T-cell (primary cell): ENCODE data around the gene TNRC6B. TPM values are rescaled to one million over a fixed set of nuclear protein-coding genes. Genes with fewer than 3 reads are reported as not detected.

Experiments
- ATAC-seq, 4 experiments: fragments of 200-7000 bp in 3 of 4; fragments of 150-1000 bp in 1 of 4; cut with Tn5 transposase; replicated peaks in 1 of 4; 1 replicate in 3 of 4; 2 replicates in 1 of 4; pipeline ENCODE4 v1.10.0; 2021; ENCODE audit warnings: moderate library complexity in 3 of 4, mild to moderate bottlenecking in 2 of 4, moderate number of reproducible peaks in 1 of 4
- CTCF ChIA-PET, 2 donors: fragments of 300-600 bp; sonication (Branson Sonifier 250); formaldehyde crosslinking; loops; one replicate each; lab custom pipeline; 2022; ENCODE audit warnings: antibody characterized with exemption in 2 of 2; lab: Charles Lee
- POLR2A ChIA-PET, 2 donors: fragments of 300-600 bp; sonication (Branson Sonifier 250); formaldehyde crosslinking; loops; one replicate each; lab custom pipeline; 2022; ENCODE audit warnings: antibody characterized with exemption in 2 of 2; lab: Charles Lee
- DNase-seq, 35 experiments: peaks; one replicate each; pipeline versions ENCODE4 v3.0.0 to v3.0.0-alpha.2; 2013 to 2023
- H3K27ac ChIP-seq: one replicate; pipeline ENCODE4 v1.5.1; 2013; ENCODE audit warnings: low read length
- H3K27me3 ChIP-seq, 2 experiments: replicated peaks in 1 of 2; 1 replicate in 1 of 2; 2 replicates in 1 of 2; pipeline versions ENCODE4 v1.6.1 to v1.7.0; 2013; ENCODE audit warnings: low read length in 1 of 2, mixed read lengths in 1 of 2; ENCODE audit not compliant: control insufficient read depth in 2 of 2, insufficient read depth in 2 of 2; ENCODE audit errors: extremely low read depth in 1 of 2
- H3K36me3 ChIP-seq, 2 donors: 1 replicate in 1 of 2; 2 replicates in 1 of 2; pipeline versions ENCODE4 v1.6.1 to v1.7.0; 2013; ENCODE audit warnings: low read length in 1 of 2; ENCODE audit not compliant: control insufficient read depth in 2 of 2, insufficient read depth in 1 of 2; ENCODE audit errors: extremely low read depth in 1 of 2
- H3K4me1 ChIP-seq, 2 experiments: 1 replicate in 1 of 2; 2 replicates in 1 of 2; pipeline versions ENCODE4 v1.6.1 to v1.7.0; 2013; ENCODE audit warnings: low read length in 2 of 2, mixed read lengths in 1 of 2; ENCODE audit not compliant: insufficient read depth in 2 of 2, control insufficient read depth in 1 of 2; ENCODE audit errors: extremely low read depth in 1 of 2
- H3K4me3 ChIP-seq, 2 donors: 1 replicate in 1 of 2; 2 replicates in 1 of 2; pipeline versions ENCODE4 v1.5.1 to v1.7.0; 2013; ENCODE audit warnings: mild to moderate bottlenecking in 2 of 2, low read length in 1 of 2, moderate library complexity in 1 of 2; ENCODE audit not compliant: control insufficient read depth in 1 of 2; ENCODE audit errors: extremely low read depth in 1 of 2
- H3K9me3 ChIP-seq: 2 replicates; pipeline ENCODE4 v1.7.0; 2013
- H3K27ac Mint-ChIP-seq, 2 donors: one replicate each; pipeline ENCODE4 v1.8.0; 2020 to 2021; ENCODE audit warnings: mild to moderate bottlenecking in 2 of 2, mixed read lengths in 2 of 2
- H3K27me3 Mint-ChIP-seq, 2 donors: one replicate each; pipeline ENCODE4 v1.8.0; 2021 to 2022; ENCODE audit warnings: mixed read lengths in 2 of 2
- H3K36me3 Mint-ChIP-seq: one replicate; pipeline ENCODE4 v1.8.0; 2021; ENCODE audit warnings: mixed read lengths
- H3K4me1 Mint-ChIP-seq, 3 donors: one replicate each; pipeline ENCODE4 v1.8.0; 2020 to 2022; ENCODE audit warnings: mixed read lengths in 3 of 3, mild to moderate bottlenecking in 1 of 3
- H3K4me3 Mint-ChIP-seq, 3 donors: one replicate each; pipeline ENCODE4 v1.8.0; 2020 to 2022; ENCODE audit warnings: mild to moderate bottlenecking in 3 of 3, mixed read lengths in 3 of 3, moderate library complexity in 3 of 3
- H3K9me3 Mint-ChIP-seq, 3 donors: one replicate each; pipeline ENCODE4 v1.8.0; 2020 to 2022; ENCODE audit warnings: mixed read lengths in 3 of 3
- WGBS: methylation state at CpG from one replicate; pipeline ENCODE4 v1.1.5; 2013; ENCODE audit warnings: missing lambda C conversion rate; ENCODE audit not compliant: insufficient coverage; 5-methylcytosine and 5-hydroxymethylcytosine counted together
- total RNA-seq, 35 experiments: library from RNA in 6 of 35; stranded (reverse) in 6 of 35; fragments of 120-200 nt in 1 of 35; gene quantifications; one replicate each; pipeline versions ENCODE4 v1.2.1 to v1.2.4 and lab custom pipeline; 2013 to 2026

Gene TNRC6B
- total RNA-seq, 5 donors from 2014 or later (not counting 1 experiment from before 2014, with no cell fraction given), result 122 to 173 (median 143) TPM

DNA sequence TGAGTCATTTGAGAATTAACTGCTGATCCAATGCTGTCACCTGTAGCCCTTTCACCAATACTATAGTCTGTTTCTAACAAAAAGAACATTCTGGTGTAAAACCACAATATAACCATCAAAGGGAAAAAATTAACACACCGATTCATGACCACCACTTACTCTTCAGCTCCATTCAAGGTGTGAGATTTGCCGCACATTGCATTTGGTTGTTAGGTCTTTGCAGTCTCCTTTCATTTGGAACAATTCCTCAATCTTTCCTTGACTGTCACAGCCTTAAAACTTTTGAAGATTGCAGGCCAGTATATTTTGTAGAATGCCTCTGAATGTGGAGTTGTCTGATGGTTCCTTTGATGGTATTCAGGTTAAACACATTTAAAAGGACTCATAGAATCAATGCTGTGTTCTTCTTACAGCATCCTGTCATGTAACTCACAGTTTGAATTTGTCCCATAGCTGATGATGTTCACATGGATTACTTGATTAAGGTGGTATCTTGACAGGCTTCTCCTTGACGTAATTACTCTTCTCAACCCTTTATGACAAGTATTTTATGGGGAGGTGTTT is 63.6 kb downstream of the TNRC6B start:
- DNase-seq (peak in 10 of 35 experiments; percentile 4 to 67 (median 17)), ATAC-seq (peak; percentile 69 to 84 (median 70))
- no peaks in the 10 kb centered on the region for H3K9me3 ChIP-seq
- H3K4me3 Mint-ChIP-seq, result peak overlapping the region; percentile 13 to 56 (median 47)
- H3K36me3 ChIP-seq, result no peaks in the 10 kb centered on the region
- ChIA-PET POLR2A (interaction anchor here in 1 of 2 donors (0.5 kb wide), 1 partner anchor 791 kb away, joined by 3 read pairs; no protein-coding TSS in a partner anchor), CTCF (interaction anchor here (0.5 to 0.9 kb wide), 3 partner anchors 10 to 107 kb away, joined by 3 to 4 read pairs (median 3); no protein-coding TSS in a partner anchor)
- H3K27ac ChIP-seq, result peak overlapping the region; percentile 42
- peaks cover 10% of the 10 kb centered on the region for H3K36me3 Mint-ChIP-seq
- H3K27me3 Mint-ChIP-seq, result no peaks in the 10 kb centered on the region
- H3K9me3 Mint-ChIP-seq, result no peaks in the 10 kb centered on the region
- peaks cover 89 to 96% (median 93%) of the 10 kb centered on the region in 3 donors for H3K4me1 Mint-ChIP-seq
- no peak overlapping the region for H3K4me3 ChIP-seq
- peaks cover 39 to 72% of the 10 kb centered on the region in 2 experiments for H3K4me1 ChIP-seq
- WGBS, result no CpG with 5 or more reads among the region's 3 CpGs
- no peaks in the 10 kb centered on the region for H3K27me3 ChIP-seq
- peak overlapping the region; percentile 90 to 92 for H3K27ac Mint-ChIP-seq

- no peaks in the 10 kb centered on the region for H3K27me3 ChIP-seq
- ChIA-PET POLR2A (interaction anchor here (0.6 kb wide), 4 partner anchors 97 to 1070 kb away, joined by 3 to 4 read pairs (median 3); no protein-coding TSS in a partner anchor), CTCF (interaction anchor here in 1 of 2 donors (0.5 to 0.7 kb wide), 2 partner anchors 66 to 394 kb away, joined by 3 to 4 read pairs; partner anchors contain the start of gene TNRC6B)
- DNase-seq (peak in 10 of 35 experiments; percentile 5 to 60 (median 14)), ATAC-seq (peak in 1 of 4 experiments; percentile 38)
- no CpG with 5 or more reads among the region's 2 CpGs for WGBS
- Mint-ChIP-seq H3K9me3 (no peaks in the 10 kb centered on the region), H3K27me3 (no peaks in the 10 kb centered on the region), H3K36me3 (peaks cover 24% of the 10 kb centered on the region), H3K4me3 (peak overlapping the region; percentile 49 to 62 (median 57)), H3K4me1 (peaks cover 87 to 95% (median 91%) of the 10 kb centered on the region in 3 donors), H3K27ac (peak overlapping the region; percentile 85 to 90)
- H3K27ac ChIP-seq, result no peak overlapping the region
- H3K9me3 ChIP-seq, result no peaks in the 10 kb centered on the region
- peaks cover 3 to 7% of the 10 kb centered on the region in 2 donors for H3K36me3 ChIP-seq
- peaks cover 51 to 71% of the 10 kb centered on the region in 2 experiments for H3K4me1 ChIP-seq
- no peak overlapping the region for H3K4me3 ChIP-seq
Measured at GRCh38 chr22:40243891-40244290, 66.2 kb downstream of the TNRC6B start.

- Histone ChIP-seq H3K27me3 (no peaks in the 10 kb centered on the region), H3K4me3 (no peak overlapping the region), H3K9me3 (no peaks in the 10 kb centered on the region), H3K36me3 (peaks cover 3 to 7% of the 10 kb centered on the region in 2 donors), H3K27ac (peak overlapping the region; percentile 20), H3K4me1 (peaks cover 54 to 70% of the 10 kb centered on the region in 2 experiments)
- Mint-ChIP-seq H3K27ac (peak overlapping the region; percentile 69 to 73), H3K36me3 (peaks cover 24% of the 10 kb centered on the region), H3K4me1 (peaks cover 87 to 95% (median 91%) of the 10 kb centered on the region in 3 donors), H3K4me3 (no peak overlapping the region), H3K27me3 (no peaks in the 10 kb centered on the region), H3K9me3 (no peaks in the 10 kb centered on the region)
- CTCF ChIA-PET, result interaction anchor here in 1 of 2 donors (0.5 kb wide), 2 partner anchors 393 to 798 kb away, joined by 3 read pairs; no protein-coding TSS in a partner anchor
- WGBS, result no CpG with 5 or more reads among the region's 3 CpGs
- ATAC-seq (no peak), DNase-seq (no peak)
- POLR2A ChIA-PET, result interaction anchor here in 1 of 2 donors (0.7 to 0.8 kb wide), 2 partner anchors 21 to 26 kb away, joined by 3 read pairs; no protein-coding TSS in a partner anchor
Measured at GRCh38 chr22:40244586-40244985, 66.9 kb downstream of the TNRC6B start.

DNA sequence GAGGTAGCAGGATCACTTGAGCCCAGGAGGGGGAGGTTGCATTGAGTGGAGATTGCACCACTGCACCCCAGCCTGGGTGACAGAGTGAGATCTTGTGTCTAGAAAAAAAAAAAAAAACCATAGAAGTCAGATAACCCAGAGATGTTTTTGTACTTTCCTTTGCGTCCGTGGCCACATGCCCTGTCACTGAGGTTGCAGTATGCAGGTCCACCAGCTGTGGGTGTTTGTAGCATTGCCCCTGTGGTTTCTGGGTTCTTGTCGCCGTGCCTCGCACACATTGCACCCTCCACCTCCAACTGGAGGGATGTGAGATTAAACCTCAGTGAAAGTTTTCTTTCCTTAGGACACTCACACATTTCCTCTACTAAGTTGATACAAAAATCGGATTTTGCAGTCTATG is 70.3 kb downstream of the TNRC6B start:
- peak; percentile 86 to 95 (median 92) for ATAC-seq
- H3K27ac Mint-ChIP-seq, result peak overlapping the region; percentile 90 to 95

GRCh38 chr22:40249286-40249685 is 71.6 kb downstream of the TNRC6B start:
- POLR2A ChIA-PET, result no interaction called here
- Mint-ChIP-seq H3K4me3 (no peak overlapping the region), H3K9me3 (no peaks in the 10 kb centered on the region), H3K4me1 (peaks cover 76 to 85% (median 80%) of the 10 kb centered on the region in 3 donors), H3K36me3 (peaks cover 45% of the 10 kb centered on the region), H3K27me3 (no peaks in the 10 kb centered on the region), H3K27ac (peak overlapping the region; percentile 49 to 69)
- CTCF ChIA-PET, result no interaction called here
- Histone ChIP-seq H3K9me3 (no peaks in the 10 kb centered on the region), H3K27ac (no peak overlapping the region), H3K4me1 (peaks cover 31 to 37% of the 10 kb centered on the region in 2 experiments), H3K27me3 (no peaks in the 10 kb centered on the region), H3K4me3 (no peak overlapping the region), H3K36me3 (peaks cover 3 to 19% of the 10 kb centered on the region in 2 donors)
- no CpG with 5 or more reads among the region's 3 CpGs for WGBS
- ATAC-seq, result peak in 1 of 4 experiments; percentile 15
- DNase-seq, result no peak

More for the DNA sequence above, 70.3 kb downstream of the TNRC6B start:
- H3K9me3 Mint-ChIP-seq, result no peaks in the 10 kb centered on the region
- WGBS, result no CpG with 5 or more reads among the region's 6 CpGs
- peaks cover 36 to 46% of the 10 kb centered on the region in 2 experiments for H3K4me1 ChIP-seq
- H3K27ac ChIP-seq, result peak overlapping the region; percentile 22
- H3K36me3 Mint-ChIP-seq, result peaks cover 34% of the 10 kb centered on the region
- H3K36me3 ChIP-seq, result peaks cover 3 to 15% of the 10 kb centered on the region in 2 donors
- ChIA-PET CTCF (interaction anchor here in 1 of 2 donors (0.7 kb wide), 1 partner anchor 101 kb away, joined by 5 read pairs; no protein-coding TSS in a partner anchor), POLR2A (interaction anchor here in 1 of 2 donors (0.7 kb wide), 1 partner anchor 193 kb away, joined by 9 read pairs; no protein-coding TSS in a partner anchor)
- H3K4me1 Mint-ChIP-seq, result peaks cover 75 to 84% (median 79%) of the 10 kb centered on the region in 3 donors
- no peaks in the 10 kb centered on the region for H3K27me3 Mint-ChIP-seq
- H3K4me3 ChIP-seq, result no peak overlapping the region
- H3K9me3 ChIP-seq, result no peaks in the 10 kb centered on the region
- no peaks in the 10 kb centered on the region for H3K27me3 ChIP-seq
- peak; percentile 28 to 86 (median 71) for DNase-seq
- peak overlapping the region; percentile 56 to 69 (median 57) for H3K4me3 Mint-ChIP-seq

- peak overlapping the region; percentile 33 to 68 for H3K27ac Mint-ChIP-seq
- peaks cover 25 to 30% of the 10 kb centered on the region in 2 experiments for H3K4me1 ChIP-seq
- no peaks in the 10 kb centered on the region for H3K27me3 Mint-ChIP-seq
- ChIA-PET CTCF (interaction anchor here (0.6 kb wide), 2 partner anchors 9 to 124 kb away, joined by 3 to 4 read pairs; no protein-coding TSS in a partner anchor), POLR2A (interaction anchor here in 1 of 2 donors (0.6 kb wide), 1 partner anchor 30 kb away, joined by 3 read pairs; no protein-coding TSS in a partner anchor)
- H3K27ac ChIP-seq, result no peak overlapping the region
- DNase-seq (no peak), ATAC-seq (no peak)
- H3K9me3 Mint-ChIP-seq, result no peaks in the 10 kb centered on the region
- no peaks in the 10 kb centered on the region for H3K27me3 ChIP-seq
- WGBS, result 57% methylated on average over 2 of the region's 3 CpGs
- no peaks in the 10 kb centered on the region for H3K9me3 ChIP-seq
- peaks cover 70 to 85% (median 83%) of the 10 kb centered on the region in 3 donors for H3K4me1 Mint-ChIP-seq
- peaks cover 41% of the 10 kb centered on the region for H3K36me3 Mint-ChIP-seq
- H3K4me3 ChIP-seq, result no peak overlapping the region
- peaks cover 3 to 26% of the 10 kb centered on the region in 2 donors for H3K36me3 ChIP-seq
- no peak overlapping the region for H3K4me3 Mint-ChIP-seq
Measured at GRCh38 chr22:40250608-40251007, 72.9 kb downstream of the TNRC6B start.
